Gastrocnemius medialis (tissue), 4 donors: Measurements from ENCODE around the gene OXT. TPM values are rescaled to one million over a fixed set of nuclear protein-coding genes. Genes with fewer than 3 reads are reported as not detected.

Experiments
- ATAC-seq, 2 donors: fragments of 150-250 bp; one replicate each; pipeline ENCODE4 v1.9.1; 2016
- DNase-seq, 2 donors: peaks; one replicate each; pipeline ENCODE4 v3.0.0-alpha.2; 2019
- H3K27ac ChIP-seq, 4 donors: fragments of 200-600 bp; sonication (generic); 1 replicate in 1 of 4; 2 replicates in 3 of 4; pipeline ENCODE4 v1.5.1; 2016 to 2018; ENCODE audit warnings: mild to moderate bottlenecking in 2 of 4, moderate library complexity in 1 of 4
- H3K27me3 ChIP-seq, 3 donors: fragments of 200-600 bp; sonication (generic) in 2 of 3; 1 replicate in 1 of 3; 2 replicates in 2 of 3; pipeline versions ENCODE4 v1.5.1 to v1.6.0; 2016 to 2019; ENCODE audit warnings: mild to moderate bottlenecking in 1 of 3, moderate library complexity in 1 of 3
- H3K36me3 ChIP-seq, 2 donors: fragments of 200-600 bp; sonication (generic) in 1 of 2; one replicate each; pipeline ENCODE4 v1.5.1; 2017 to 2018
- H3K4me1 ChIP-seq, 2 donors: fragments of 200-600 bp; sonication (generic) in 1 of 2; one replicate each; pipeline ENCODE4 v1.5.1; 2016 to 2017; ENCODE audit warnings: mild to moderate bottlenecking in 2 of 2
- H3K4me3 ChIP-seq, 4 donors: fragments of 200-600 bp; sonication (generic) in 3 of 4; 1 replicate in 1 of 4; 2 replicates in 3 of 4; pipeline ENCODE4 v1.5.1; 2016 to 2019; ENCODE audit warnings: mild to moderate bottlenecking in 2 of 4
- H3K9me3 ChIP-seq, 3 donors: fragments of 200-600 bp; sonication (generic) in 2 of 3; 1 replicate in 1 of 3; 2 replicates in 2 of 3; pipeline ENCODE4 v1.5.1; 2016 to 2019
- CTCF ChIP-seq, 5 experiments: fragments of 450-650 bp in 3 of 5; fragments of 200-600 bp in 2 of 5; sonication (generic) in 2 of 5; IDR thresholded peaks in 4 of 5; conservative IDR thresholded peaks in 1 of 5; 1 replicate in 4 of 5; 2 replicates in 1 of 5; pipeline ENCODE4 v1.5.1; 2016 to 2019; ENCODE audit warnings: antibody characterized with exemption in 5 of 5, mild to moderate bottlenecking in 3 of 5, moderate library complexity in 3 of 5
- POLR2A ChIP-seq, 2 donors: fragments of 450-650 bp; IDR thresholded peaks; one replicate each; pipeline ENCODE4 v1.6.1; 2017; ENCODE audit warnings: antibody characterized with exemption in 2 of 2, mild to moderate bottlenecking in 2 of 2, moderate library complexity in 2 of 2
- in situ Hi-C, 4 donors: fragments of 200-750 bp; cut with MboI; loops; one replicate each; pipeline versions ENCODE4 v1.15.0 to v1.8.0; 2017; ENCODE audit warnings: low sequenced_read_pairs in 4 of 4
- intact Hi-C: fragments of 100-400 bp; cut with DNase I; formaldehyde crosslinking; loops from one replicate; pipeline ENCODE4 v1.15.1; 2023; ENCODE audit warnings: low total_unique reads
- total RNA-seq, 4 donors: library from RNA; depleted of rRNA; stranded (reverse); fragments of >200 nt; gene quantifications; one replicate each; pipeline versions ENCODE4 v1.1.0 to v1.2.3, GENCODE V29; 2016

OXT gene
- total RNA-seq, 4 donors from 2014 or later: 2.2 TPM; not detected in 3

DNA sequence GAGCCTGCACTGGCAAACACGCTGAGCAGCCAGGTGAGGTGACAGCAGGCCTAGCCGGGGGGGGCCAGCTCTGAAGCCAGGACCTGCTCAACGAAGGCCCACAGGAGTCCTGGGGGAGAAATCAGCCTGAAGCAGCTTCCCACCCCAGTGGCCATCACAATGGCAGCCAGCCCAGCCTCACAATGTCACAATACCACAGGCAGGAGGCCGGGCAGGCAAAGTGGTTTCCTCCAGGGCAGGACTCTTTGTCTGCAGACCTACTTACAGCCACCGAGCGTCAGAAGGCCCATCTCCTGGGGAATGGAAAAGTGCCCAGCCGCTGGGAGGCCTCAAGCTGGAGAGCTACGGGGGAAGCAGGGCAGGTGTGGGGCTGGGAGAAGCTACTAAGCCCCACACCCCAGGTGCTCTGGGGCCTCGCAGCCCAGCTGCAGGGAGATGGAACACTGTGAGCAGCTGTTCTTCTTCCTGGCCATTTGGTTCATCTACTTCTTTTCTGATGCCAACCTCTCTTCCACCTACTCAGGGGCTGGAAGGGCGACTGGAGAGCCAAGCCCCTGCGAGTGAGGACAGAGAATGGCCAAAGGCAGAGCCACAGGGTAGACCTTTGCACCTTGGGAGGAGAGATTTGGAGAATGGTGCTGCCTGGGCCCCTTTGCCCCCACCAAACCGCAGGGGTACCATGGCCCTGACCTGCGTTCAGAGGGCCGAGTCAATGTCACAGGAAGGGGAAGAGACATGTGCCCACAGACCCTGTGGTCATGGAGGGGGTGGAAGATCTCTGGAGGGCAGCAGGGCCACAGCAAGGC lies 35.4 kb downstream of the OXT start:
- H3K4me1 ChIP-seq: peaks cover 0 to 12% of the 10 kb centered on the region in 2 donors
- H3K27me3 ChIP-seq: no peaks in the 10 kb centered on the region
- peaks cover 0 to 34% of the 10 kb centered on the region in 2 donors for H3K36me3 ChIP-seq
- no peak for TF ChIP-seq POLR2A (IDR thresholded peaks at IDR 0.05)
- no peak for TF ChIP-seq CTCF (IDR thresholded peaks at IDR 0.05 in 4 of 5, conservative IDR thresholded peaks at IDR 0.05 in 1 of 5)
- H3K4me3 ChIP-seq: no peak overlapping the region
- intact Hi-C loops: no loop called here
- DNase-seq (no peak), ATAC-seq (no peak)
- H3K27ac ChIP-seq: no peak overlapping the region
- H3K9me3 ChIP-seq: no peaks in the 10 kb centered on the region
- in situ Hi-C loops: loop anchor here in 1 of 4 donors (5.0 kb wide), 1 partner anchor 50 kb away; no protein-coding TSS in a partner anchor

- DNase-seq (no peak), ATAC-seq (no peak)
- Histone ChIP-seq H3K27me3 (no peaks in the 10 kb centered on the region), H3K4me1 (peaks cover 0 to 7% of the 10 kb centered on the region in 2 donors), H3K27ac (no peak overlapping the region), H3K36me3 (peaks cover 0 to 34% of the 10 kb centered on the region in 2 donors), H3K4me3 (no peak overlapping the region), H3K9me3 (no peaks in the 10 kb centered on the region)
- no peak for TF ChIP-seq CTCF (IDR thresholded peaks at IDR 0.05 in 4 of 5, conservative IDR thresholded peaks at IDR 0.05 in 1 of 5)
- TF ChIP-seq POLR2A (IDR thresholded peaks at IDR 0.05): no peak
- intact Hi-C loops: no loop called here
- in situ Hi-C loops: loop anchor here in 1 of 4 donors (5.0 kb wide), 1 partner anchor 50 kb away; no protein-coding TSS in a partner anchor
Measured at GRCh38 chr20:3107464-3108025, 36.1 kb downstream of the OXT start.

GRCh38 chr20:3109350-3110302 lies 38.2 kb downstream of the OXT start:
- no peak overlapping the region for H3K27ac ChIP-seq
- ATAC-seq: no peak
- H3K9me3 ChIP-seq: no peaks in the 10 kb centered on the region
- H3K4me3 ChIP-seq: no peak overlapping the region
- no peak for DNase-seq
- TF ChIP-seq CTCF (IDR thresholded peaks at IDR 0.05 in 4 of 5, conservative IDR thresholded peaks at IDR 0.05 in 1 of 5): no peak
- no peak for TF ChIP-seq POLR2A (IDR thresholded peaks at IDR 0.05)
- H3K4me1 ChIP-seq: no peaks in the 10 kb centered on the region
- in situ Hi-C loops: loop anchor here in 2 of 4 donors (5.0 to 10.0 kb wide), 2 partner anchors 52 to 55 kb away; no protein-coding TSS in a partner anchor
- H3K36me3 ChIP-seq: peaks cover 0 to 46% of the 10 kb centered on the region in 2 donors
- intact Hi-C loops: no loop called here
- H3K27me3 ChIP-seq: no peaks in the 10 kb centered on the region

GRCh38 chr20:3111507-3111906 lies 40.1 kb downstream of the OXT start:
- Histone ChIP-seq H3K27ac (no peak overlapping the region), H3K4me3 (no peak overlapping the region), H3K36me3 (peaks cover 0 to 46% of the 10 kb centered on the region in 2 donors), H3K27me3 (no peaks in the 10 kb centered on the region), H3K4me1 (peaks cover 4 to 6% of the 10 kb centered on the region in 2 donors), H3K9me3 (no peaks in the 10 kb centered on the region)
- intact Hi-C loops: no loop called here
- no peak for ATAC-seq
- TF ChIP-seq CTCF (IDR thresholded peaks at IDR 0.05 in 4 of 5, conservative IDR thresholded peaks at IDR 0.05 in 1 of 5) (no peak), POLR2A (IDR thresholded peaks at IDR 0.05) (no peak)
- in situ Hi-C loops: loop anchor here in 1 of 4 donors (10.0 kb wide), 1 partner anchor 57 kb away; no protein-coding TSS in a partner anchor
- DNase-seq: no peak
